Left ventricle myocardium superior (tissue), 1 donor: ENCODE data around the gene TMSB4X. TPM values are rescaled to one million over a fixed set of nuclear protein-coding genes. Genes with fewer than 3 reads are reported as not detected.
"Not testable (repeated sequence)": the region's sequence is repeated elsewhere in the genome, so short reads cannot be mapped to it uniquely, and the experiment has no call there.

ENCODE experiments used
- ATAC-seq: fragments of 200-7000 bp; cut with Tn5 transposase; one replicate; pipeline ENCODE4 v1.9.1; 2020; ENCODE audit warnings: mild to moderate bottlenecking, moderate library complexity
- DNase-seq: peaks from one replicate; pipeline ENCODE4 v3.0.0-alpha.2; 2020
- intact Hi-C: fragments of 100-400 bp; cut with micrococcal nuclease; formaldehyde crosslinking; loops from one replicate; pipeline ENCODE4 v1.11.0; 2022
- long read RNA-seq: library from polyadenylated mRNA; unstranded; transcript quantifications from one replicate; pipeline ENCODE4 v2.0.0, GENCODE V29; 2021
- total RNA-seq: library from RNA; stranded (reverse); fragmentation: NEBNext Ultra II Directional; extraction: Animal tissue kit (Norgen Biotek cat#: 25700); gene quantifications from one replicate; pipeline ENCODE4 v1.2.1, GENCODE V29; 2021
- donor health status: DM: no; HTN: yes; CAD: no; lungs with severe emphysema.

Gene TMSB4X
- total RNA-seq, result 942 TPM
- long read RNA-seq, transcript TMSB4X-204 (3 exons, 628 nt), result major isoform, 413 of 435 reads
- long read RNA-seq, partial matches to known transcripts, result 20 of 435 reads
- long read RNA-seq, other reads (novel, unspliced or antisense), result 0 of 435 reads

DNA sequence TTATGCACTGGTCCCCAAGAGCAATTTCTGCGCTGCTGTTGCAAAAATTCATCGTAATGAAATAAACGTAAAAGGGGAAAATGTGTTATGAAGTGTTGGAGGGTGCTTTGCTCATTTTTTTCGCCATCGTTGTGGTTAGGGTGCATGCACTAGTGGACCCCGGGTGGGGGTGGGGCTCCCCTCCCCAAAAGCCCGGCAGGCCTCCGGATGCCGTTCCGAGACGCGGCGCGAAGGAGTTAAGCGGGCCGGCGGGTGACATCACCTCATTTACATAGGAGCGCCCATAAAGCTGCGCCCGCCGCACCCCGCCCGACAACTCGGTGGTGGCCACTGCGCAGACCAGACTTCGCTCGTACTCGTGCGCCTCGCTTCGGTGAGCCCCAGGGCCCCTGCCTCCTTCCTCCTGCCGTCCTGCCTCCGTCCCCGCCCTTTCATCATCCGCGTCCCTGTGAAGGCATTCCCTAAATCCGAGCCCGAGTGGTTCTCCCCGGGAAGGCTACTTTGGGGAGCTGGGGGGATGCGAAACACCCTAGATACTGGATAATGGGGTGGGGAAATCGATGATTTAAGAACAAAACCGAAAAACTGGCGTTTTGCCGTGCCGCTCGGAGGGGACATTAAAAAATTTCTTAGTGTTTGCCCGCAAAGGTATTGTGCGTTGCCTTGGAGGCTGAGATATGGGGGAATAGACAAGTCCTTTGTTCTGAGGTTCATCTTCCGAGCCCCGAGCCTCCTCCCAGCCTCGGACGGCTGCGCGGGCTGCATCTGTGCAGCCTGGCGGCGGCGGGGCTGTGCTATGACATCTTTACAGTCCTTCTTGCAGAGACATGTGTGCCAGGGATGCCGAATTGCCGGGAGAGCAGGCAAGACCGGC, at the start of gene TMSB4X:
Gene TMSB4X, plus strand, starts transcription at position 315 of the 874 bp plus-strand sequence.
- DNase-seq, result peak; percentile 87
- intact Hi-C loops, result loop anchor here (10.0 kb wide), 1 partner anchor 510 kb away; no protein-coding TSS in a partner anchor
- peak; percentile 85 for ATAC-seq

- intact Hi-C loops, result no loop called here
- ATAC-seq, result no peak
- no peak for DNase-seq
These were observed 45.2 kb upstream of the TMSB4X start for GRCh38 chrX:12929701-12930100.

- DNase-seq (no peak), ATAC-seq (no peak)
- intact Hi-C loops, result no loop called here
These were observed 44.8 kb upstream of the TMSB4X start for GRCh38 chrX:12930150-12930549.

GRCh38 chrX:12932244-12932643, 42.7 kb upstream of the TMSB4X start:
- ATAC-seq (no peak), DNase-seq (no peak)
- intact Hi-C loops, result no loop called here

DNA sequence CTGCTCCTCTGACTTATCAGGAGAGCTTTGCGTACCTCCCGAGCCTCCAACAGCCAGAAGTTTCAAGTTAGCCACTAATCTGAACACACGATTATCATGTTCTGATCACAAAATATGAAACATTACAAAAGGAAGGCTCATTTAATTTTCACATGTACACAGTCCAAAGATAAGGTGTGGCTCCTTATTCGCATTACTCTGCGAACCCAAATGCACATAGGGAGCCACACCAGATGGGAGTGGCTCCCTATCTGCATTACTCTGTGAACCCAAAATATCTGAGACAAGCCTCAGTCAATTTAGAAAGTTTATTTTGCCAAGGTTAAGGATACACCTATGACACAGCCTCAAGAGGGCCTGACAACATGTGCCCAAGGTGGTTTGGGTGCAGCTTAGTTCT, 40.1 kb upstream of the TMSB4X start:
- intact Hi-C loops, result no loop called here
- no peak for DNase-seq
- no peak for ATAC-seq

DNA sequence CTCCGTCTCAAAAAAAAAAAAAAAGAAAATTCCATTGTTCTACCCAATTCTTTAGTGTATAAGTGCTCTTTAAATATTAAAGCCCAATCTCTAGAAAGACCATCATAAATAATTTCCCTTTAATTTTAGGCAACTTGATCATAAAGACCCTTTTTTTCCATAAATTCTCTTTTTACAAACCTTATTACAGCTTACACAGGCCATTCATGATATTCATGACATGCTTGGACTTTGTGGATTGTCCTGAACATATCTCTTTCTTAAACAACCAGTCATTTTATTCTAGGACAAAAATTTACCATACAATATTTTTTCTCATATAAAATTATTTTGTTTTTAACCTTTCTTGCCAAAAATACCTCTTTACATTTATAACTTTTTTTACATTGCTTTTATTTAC, 38.0 kb upstream of the TMSB4X start:
- intact Hi-C loops, result no loop called here
- no peak for DNase-seq
- ATAC-seq, result no peak

DNA sequence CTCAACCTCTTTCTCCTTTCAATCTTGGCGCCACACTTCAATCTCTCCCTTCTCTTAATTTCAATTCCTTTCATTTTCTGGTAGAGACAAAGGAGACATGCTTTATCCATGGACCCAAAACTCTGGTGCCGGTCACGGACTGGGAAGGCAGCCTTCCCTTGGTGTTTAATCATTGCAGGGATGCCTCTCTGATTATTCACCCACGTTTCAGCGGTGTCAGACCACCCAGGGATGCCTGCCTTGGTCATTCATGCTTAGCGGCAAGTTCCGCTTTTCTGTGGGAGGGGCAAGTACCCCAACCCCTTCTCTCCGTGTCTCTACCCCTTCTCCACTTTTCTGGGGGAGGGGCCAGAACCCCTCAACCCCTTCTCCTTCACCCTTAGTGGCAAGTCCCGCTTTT, 34.4 kb upstream of the TMSB4X start:
- ATAC-seq, DNase-seq: not testable (repeated sequence)
- intact Hi-C loops, result loop anchor here (10.0 kb wide), 1 partner anchor 544 kb away; no protein-coding TSS in a partner anchor

DNA sequence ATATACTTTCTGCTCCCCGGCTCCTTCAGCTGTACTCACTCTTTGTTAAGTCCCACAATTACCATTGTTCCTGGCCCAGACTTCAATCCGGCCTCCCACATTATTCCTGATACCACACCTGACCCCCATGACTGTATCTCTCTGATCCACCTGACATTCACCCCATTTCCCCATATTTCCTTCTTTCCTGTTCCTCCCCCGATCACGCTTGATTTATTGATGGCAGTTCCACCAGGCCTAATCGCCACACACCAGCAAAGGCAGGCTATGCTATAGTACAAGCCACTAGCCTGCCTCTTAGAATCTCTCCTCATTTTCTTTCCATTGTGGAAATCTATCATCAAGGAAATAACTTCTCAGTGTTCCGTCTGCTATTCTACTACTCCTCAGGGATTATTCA, 31.3 kb upstream of the TMSB4X start:
- not testable (repeated sequence) for ATAC-seq, DNase-seq
- intact Hi-C loops, result loop anchor here (10.0 kb wide), 1 partner anchor 541 kb away; no protein-coding TSS in a partner anchor

GRCh38 chrX:12944452-12944851, 30.5 kb upstream of the TMSB4X start:
- intact Hi-C loops, result loop anchor here (10.0 kb wide), 1 partner anchor 540 kb away; no protein-coding TSS in a partner anchor
- not testable (repeated sequence) for DNase-seq, ATAC-seq

GRCh38 chrX:12945494-12945893, 29.4 kb upstream of the TMSB4X start:
- ATAC-seq, result no peak
- intact Hi-C loops, result loop anchor here (10.0 kb wide), 1 partner anchor 539 kb away; no protein-coding TSS in a partner anchor
- no peak for DNase-seq

DNA sequence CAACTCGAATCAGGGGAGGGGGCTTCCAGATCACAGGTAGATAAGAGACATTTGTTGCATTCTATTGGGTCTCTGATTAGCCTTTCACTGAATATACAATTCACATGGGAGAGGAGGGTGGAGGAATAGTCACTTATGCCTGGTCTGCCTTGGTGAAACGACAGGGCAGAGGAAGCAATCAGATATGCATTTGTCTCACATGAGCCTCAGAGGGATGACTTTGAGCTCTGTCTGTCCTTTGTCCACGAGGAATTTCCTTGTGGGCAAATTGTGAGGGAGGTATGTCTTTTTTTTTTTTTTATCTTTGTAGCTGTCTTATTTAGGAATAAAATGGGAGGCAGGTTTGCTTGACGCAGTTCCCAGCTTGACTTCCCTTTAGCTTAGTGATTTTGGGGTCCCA, 28.5 kb upstream of the TMSB4X start:
- ATAC-seq (no peak), DNase-seq (no peak)
- intact Hi-C loops, result loop anchor here (10.0 kb wide), 1 partner anchor 538 kb away; no protein-coding TSS in a partner anchor

- peak; percentile 74 for ATAC-seq
- intact Hi-C loops, result loop anchor here (10.0 kb wide), 1 partner anchor 538 kb away; no protein-coding TSS in a partner anchor
- DNase-seq, result no peak
These were observed 27.9 kb upstream of the TMSB4X start for GRCh38 chrX:12946838-12947544.

GRCh38 chrX:12947545-12948235, 27.2 kb upstream of the TMSB4X start:
- intact Hi-C loops, result loop anchor here (10.0 kb wide), 1 partner anchor 537 kb away; no protein-coding TSS in a partner anchor

DNA sequence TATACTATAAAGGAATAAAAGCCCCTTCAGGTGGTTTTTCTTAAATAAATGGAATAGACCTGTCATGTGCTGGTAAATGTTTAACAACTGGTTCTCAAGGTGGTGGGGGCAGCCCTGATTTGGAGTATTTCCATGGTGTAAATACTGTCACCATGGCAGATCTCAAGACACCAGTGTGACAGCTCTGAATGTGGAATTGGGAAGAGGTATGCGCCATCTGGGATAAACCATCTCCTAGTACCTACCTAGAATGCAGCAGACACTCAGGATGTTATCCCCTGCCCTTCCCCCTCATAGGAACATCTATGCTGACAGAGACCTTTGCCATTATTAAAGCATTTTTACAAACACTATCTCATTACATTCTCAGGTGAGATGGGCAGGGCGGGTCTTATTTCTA, 26.4 kb upstream of the TMSB4X start:
- DNase-seq, result no peak
- intact Hi-C loops, result loop anchor here (10.0 kb wide), 1 partner anchor 536 kb away; no protein-coding TSS in a partner anchor
- no peak for ATAC-seq

More at GRCh38 chrX:12947545-12948235, 27.2 kb upstream of the TMSB4X start:
- ATAC-seq (no peak), DNase-seq (no peak)

DNA sequence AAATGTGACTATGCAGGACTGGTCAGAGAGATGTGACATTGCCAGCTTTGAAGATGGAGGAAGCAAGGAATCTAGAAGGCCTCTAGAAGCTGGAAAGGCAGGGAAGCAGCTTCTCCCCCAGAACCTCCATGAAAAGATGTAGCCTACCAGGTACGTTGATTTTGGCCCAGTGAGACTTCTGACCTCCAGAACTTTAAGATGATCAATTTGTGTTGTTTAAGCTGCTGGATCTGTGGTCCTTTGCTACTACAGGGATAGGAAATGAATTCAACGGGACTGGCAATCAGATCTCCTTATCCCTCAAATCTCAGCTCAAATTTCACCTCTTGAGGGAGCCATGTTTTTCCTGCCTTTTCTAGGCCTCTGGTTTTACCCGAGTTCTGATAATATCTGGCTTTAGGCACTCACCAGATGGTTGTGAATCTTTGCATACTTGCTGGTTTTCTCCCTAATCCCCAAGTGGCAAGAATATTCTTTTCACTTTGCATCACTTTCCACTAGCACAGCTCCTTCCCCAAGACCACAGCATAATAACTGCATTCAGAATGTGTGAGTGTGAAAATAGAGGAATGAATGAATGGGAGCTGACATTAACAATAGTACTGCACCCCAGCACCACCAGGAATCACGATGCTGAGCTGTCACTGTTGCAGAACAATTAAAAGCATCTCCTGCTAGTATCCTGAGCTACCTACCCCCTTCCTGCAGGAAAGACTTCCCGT, 25.5 kb upstream of the TMSB4X start:
- ATAC-seq, result no peak
- intact Hi-C loops, result loop anchor here (10.0 kb wide), 1 partner anchor 535 kb away; no protein-coding TSS in a partner anchor
- DNase-seq, result no peak

DNA sequence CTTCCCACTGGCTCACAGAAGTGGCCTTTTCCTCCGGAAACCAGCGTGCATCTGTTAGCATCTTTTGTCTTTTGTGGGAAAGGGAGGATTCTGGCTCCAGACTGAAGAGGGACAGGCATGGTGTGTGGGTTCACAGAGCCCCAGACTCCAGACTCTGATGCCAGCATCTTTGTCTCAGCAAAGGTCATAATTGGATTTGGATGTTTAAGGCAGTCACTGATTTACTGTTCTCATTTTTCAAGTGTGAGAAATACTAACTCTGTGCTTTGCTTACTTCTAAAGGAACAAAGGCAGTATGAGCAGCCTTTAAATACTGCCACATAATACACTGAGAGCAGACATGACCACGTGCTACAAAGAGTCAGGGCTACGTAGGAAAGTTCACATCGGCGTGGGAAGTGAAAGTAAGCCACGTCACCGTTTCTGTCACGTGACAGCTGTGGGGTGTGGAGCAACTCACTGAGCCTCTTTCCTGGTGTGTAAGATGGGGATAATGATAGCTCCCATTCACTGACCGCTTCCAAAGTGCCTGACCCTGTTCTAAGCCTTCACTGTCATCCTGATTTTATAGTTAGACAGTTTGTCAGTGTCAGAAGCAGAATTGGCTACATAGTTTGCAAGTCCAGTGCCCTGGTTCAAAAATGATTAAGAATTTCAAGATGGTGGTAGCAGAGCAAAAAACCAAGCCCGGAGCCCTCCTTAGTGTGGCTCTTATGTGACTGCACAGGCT, 24.8 kb upstream of the TMSB4X start:
- peak; percentile 90 for ATAC-seq
- DNase-seq, result peak; percentile 74
- intact Hi-C loops, result loop anchor here (10.0 kb wide), 1 partner anchor 535 kb away; no protein-coding TSS in a partner anchor

DNA sequence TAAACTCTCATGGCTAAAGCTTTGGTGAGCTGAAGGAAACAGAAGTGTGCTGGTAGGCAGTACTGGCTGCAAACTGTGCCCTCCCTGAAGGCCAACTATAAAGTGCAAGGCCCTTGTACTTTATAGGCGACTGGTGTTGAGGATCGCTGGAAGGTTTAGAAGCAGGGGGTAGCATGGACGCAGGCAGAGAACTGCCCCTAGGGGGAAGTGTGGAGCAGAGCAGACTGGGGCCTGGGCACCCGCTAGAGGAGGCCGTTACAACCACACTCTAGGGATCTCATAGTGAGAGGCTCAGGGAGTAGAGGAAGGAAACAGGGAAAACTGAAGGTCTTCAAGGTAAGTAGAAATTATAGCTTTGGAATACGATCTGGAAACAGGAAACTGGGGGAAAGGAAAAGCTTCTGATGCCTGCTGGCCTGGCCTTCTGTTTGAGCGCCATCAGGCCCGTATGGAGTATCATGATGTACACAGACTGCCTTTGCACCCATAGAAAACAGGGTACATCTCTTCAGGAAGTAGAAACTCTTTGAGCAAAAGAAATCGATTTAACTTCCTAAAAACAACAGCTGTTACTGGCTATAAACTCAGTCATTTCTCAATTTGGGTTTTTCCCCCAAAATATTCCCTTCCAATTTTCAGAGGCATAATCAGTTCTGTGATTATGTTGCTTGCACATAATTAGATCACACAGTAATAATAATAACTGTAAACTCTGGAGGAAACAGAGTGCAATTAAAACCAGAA, 23.9 kb upstream of the TMSB4X start:
- peak; percentile 60 for ATAC-seq
- intact Hi-C loops, result no loop called here
- DNase-seq, result peak; percentile 39
